Activated CD4-positive, alpha-beta T cell treated with anti-CD3 and anti-CD28 coated beads for 36 hours (primary cell): ENCODE measurements around the gene SLC5A2. TPM values are rescaled to one million over a fixed set of nuclear protein-coding genes. Genes with fewer than 3 reads are reported as not detected.

Experiments used
- ATAC-seq: fragments of 200-7000 bp; cut with Tn5 transposase; one replicate; pipeline ENCODE4 v1.10.0; 2021; ENCODE audit warnings: mild to moderate bottlenecking, moderate library complexity
- CTCF ChIA-PET: fragments of 350-600 bp; sonication (Branson Sonifier 250); formaldehyde crosslinking; loops from one replicate; lab custom pipeline; 2021; ENCODE audit warnings: antibody characterized with exemption; lab: Charles Lee
- POLR2A ChIA-PET: fragments of 350-600 bp; sonication (Branson Sonifier 250); formaldehyde crosslinking; loops from one replicate; lab custom pipeline; 2021; ENCODE audit warnings: antibody characterized with exemption, inconsistent platforms; lab: Charles Lee
- DNase-seq: peaks from one replicate; pipeline ENCODE4 v3.0.0-alpha.2; 2020
- H3K27ac Mint-ChIP-seq: one replicate; pipeline ENCODE4 v1.8.0; 2021; ENCODE audit warnings: mixed read lengths
- H3K27me3 Mint-ChIP-seq: one replicate; pipeline ENCODE4 v1.8.0; 2021; ENCODE audit warnings: mixed read lengths
- H3K36me3 Mint-ChIP-seq: one replicate; pipeline ENCODE4 v1.8.0; 2021; ENCODE audit warnings: low read depth, mixed read lengths
- H3K4me1 Mint-ChIP-seq: one replicate; pipeline ENCODE4 v1.8.0; 2021; ENCODE audit warnings: mixed read lengths
- H3K4me3 Mint-ChIP-seq: one replicate; pipeline ENCODE4 v1.8.0; 2021; ENCODE audit warnings: mild to moderate bottlenecking, moderate library complexity, mixed read lengths
- H3K9me3 Mint-ChIP-seq: one replicate; pipeline ENCODE4 v1.8.0; 2021; ENCODE audit warnings: low read depth, mixed read lengths
- intact Hi-C, 2 experiments: fragments of 100-400 bp; cut with DNase I in 1 of 2; cut with micrococcal nuclease in 1 of 2; formaldehyde crosslinking; loops; one replicate each; pipeline versions ENCODE4 v1.14.2 to v1.15.1; 2022 to 2024; cut with DNase I, micrococcal nuclease
- total RNA-seq, 2 experiments: library from RNA; stranded (reverse); gene quantifications; one replicate each; pipeline ENCODE4 v1.2.3, GENCODE V29; 2021

Gene SLC5A2
- total RNA-seq, 2 experiments from 2014 or later: 0.11 TPM

- Mint-ChIP-seq H3K27ac (no peak overlapping the region), H3K27me3 (no peaks in the 10 kb centered on the region), H3K36me3 (peaks cover 11% of the 10 kb centered on the region), H3K4me1 (peaks cover 32% of the 10 kb centered on the region), H3K4me3 (no peak overlapping the region), H3K9me3 (no peaks in the 10 kb centered on the region)
- ChIA-PET CTCF (interaction anchor here (0.6 to 1.4 kb wide), 4 partner anchors 9 to 299 kb away, joined by 3 to 5 read pairs (median 4); no protein-coding TSS in a partner anchor), POLR2A (no interaction called here)
- intact Hi-C loops: no loop called here
- DNase-seq (peak; percentile 47), ATAC-seq (peak; percentile 62)
Measured at GRCh38 chr16:31451681-31452351, 31.1 kb upstream of the SLC5A2 start.

GRCh38 chr16:31452631-31453106 is 30.3 kb upstream of the SLC5A2 start:
- intact Hi-C loops: no loop called here
- Mint-ChIP-seq H3K9me3 (no peaks in the 10 kb centered on the region), H3K4me3 (no peak overlapping the region), H3K27ac (no peak overlapping the region), H3K4me1 (peaks cover 38% of the 10 kb centered on the region), H3K36me3 (peaks cover 17% of the 10 kb centered on the region), H3K27me3 (no peaks in the 10 kb centered on the region)
- ATAC-seq: no peak
- POLR2A ChIA-PET: no interaction called here
- DNase-seq: no peak
- CTCF ChIA-PET: interaction anchor here (0.7 kb wide), 1 partner anchor 24 kb away, joined by 3 read pairs; no protein-coding TSS in a partner anchor

- Mint-ChIP-seq H3K27me3 (no peaks in the 10 kb centered on the region), H3K4me1 (peaks cover 44% of the 10 kb centered on the region), H3K27ac (peak overlapping the region; percentile 48), H3K4me3 (no peak overlapping the region), H3K36me3 (peaks cover 24% of the 10 kb centered on the region), H3K9me3 (no peaks in the 10 kb centered on the region)
- DNase-seq (no peak), ATAC-seq (no peak)
- CTCF ChIA-PET: interaction anchor here (0.7 to 6.2 kb wide), 2 partner anchors 10 to 23 kb away, joined by 3 to 35 read pairs; partner anchors contain the start of gene ZNF843
- POLR2A ChIA-PET: no interaction called here
- intact Hi-C loops: no loop called here
Measured at GRCh38 chr16:31453255-31454204, 29.4 kb upstream of the SLC5A2 start.

GRCh38 chr16:31455601-31456314 is 27.2 kb upstream of the SLC5A2 start:
- peaks cover 52% of the 10 kb centered on the region for H3K4me1 Mint-ChIP-seq
- H3K4me3 Mint-ChIP-seq: peak overlapping the region; percentile 52
- intact Hi-C loops: loop anchor here in 1 of 2 experiments (5.0 kb wide), 2 partner anchors 52 to 242 kb away; partner anchors contain the start of gene RUSF1
- peak overlapping the region; percentile 58 for H3K27ac Mint-ChIP-seq
- ChIA-PET POLR2A (interaction anchor here (0.5 to 1.0 kb wide), 3 partner anchors 11 to 495 kb away, joined by 3 to 10 read pairs (median 4); partner anchors contain the start of gene PYCARD), CTCF (interaction anchor here (0.5 to 6.2 kb wide), 7 partner anchors 12 to 313 kb away, joined by 3 to 35 read pairs (median 3); partner anchors contain the start of gene ZNF843)
- DNase-seq: peak; percentile 50
- ATAC-seq: no peak
- no peaks in the 10 kb centered on the region for H3K27me3 Mint-ChIP-seq
- peaks cover 27% of the 10 kb centered on the region for H3K36me3 Mint-ChIP-seq
- H3K9me3 Mint-ChIP-seq: no peaks in the 10 kb centered on the region

GRCh38 chr16:31456988-31457360 is 25.9 kb upstream of the SLC5A2 start:
- intact Hi-C loops: loop anchor here in 1 of 2 experiments (5.0 kb wide), 2 partner anchors 50 to 240 kb away; partner anchors contain the start of gene RUSF1

GRCh38 chr16:31458073-31458843 is 24.7 kb upstream of the SLC5A2 start:
- ChIA-PET CTCF (interaction anchor here (0.6 to 6.2 kb wide), 11 partner anchors 10 to 435 kb away, joined by 3 to 35 read pairs (median 5); partner anchors contain the start of genes PYDC1, ZNF267 and ZNF843), POLR2A (interaction anchor here (0.6 to 2.3 kb wide), 6 partner anchors 19 to 419 kb away, joined by 3 to 11 read pairs (median 5); partner anchors contain the start of gene FUS)
- H3K4me3 Mint-ChIP-seq: peak overlapping the region; percentile 85
- DNase-seq (peak; percentile 69), ATAC-seq (no peak)
- intact Hi-C loops: loop anchor here (1.0 to 5.0 kb wide), 5 partner anchors 49 to 807 kb away; partner anchors contain the start of genes BCKDK (in 1 of the 2), PRR14 (in 1 of the 2) and RUSF1 (in 1 of the 2)
- no peaks in the 10 kb centered on the region for H3K27me3 Mint-ChIP-seq
- peak overlapping the region; percentile 94 for H3K27ac Mint-ChIP-seq
- peaks cover 50% of the 10 kb centered on the region for H3K4me1 Mint-ChIP-seq
- H3K36me3 Mint-ChIP-seq: peaks cover 27% of the 10 kb centered on the region
- no peaks in the 10 kb centered on the region for H3K9me3 Mint-ChIP-seq

More at GRCh38 chr16:31456988-31457360, 25.9 kb upstream of the SLC5A2 start:
- H3K4me1 Mint-ChIP-seq: peaks cover 52% of the 10 kb centered on the region
- CTCF ChIA-PET: interaction anchor here (1.2 to 6.2 kb wide), 3 partner anchors 13 to 412 kb away, joined by 3 to 35 read pairs (median 5); partner anchors contain the start of gene ZNF843
- DNase-seq (no peak), ATAC-seq (no peak)
- POLR2A ChIA-PET: interaction anchor here (0.6 kb wide), 1 partner anchor 258 kb away, joined by 3 read pairs; no protein-coding TSS in a partner anchor
- peak overlapping the region; percentile 85 for H3K4me3 Mint-ChIP-seq
- no peaks in the 10 kb centered on the region for H3K27me3 Mint-ChIP-seq
- no peak overlapping the region for H3K27ac Mint-ChIP-seq
- H3K9me3 Mint-ChIP-seq: no peaks in the 10 kb centered on the region
- peaks cover 25% of the 10 kb centered on the region for H3K36me3 Mint-ChIP-seq

- Mint-ChIP-seq H3K27me3 (no peaks in the 10 kb centered on the region), H3K36me3 (peaks cover 27% of the 10 kb centered on the region), H3K9me3 (no peaks in the 10 kb centered on the region), H3K4me1 (peaks cover 42% of the 10 kb centered on the region), H3K27ac (peak within 1 kb of the TSS; percentile 94), H3K4me3 (peak within 1 kb of the TSS; percentile 85)
- CTCF ChIA-PET: interaction anchor here (0.6 to 6.2 kb wide), 11 partner anchors 10 to 436 kb away, joined by 3 to 35 read pairs (median 5); partner anchors contain the start of genes PYDC1, ZNF267 and ZNF843
- ATAC-seq (peak; percentile 81), DNase-seq (peak; percentile 98)
- POLR2A ChIA-PET: interaction anchor here (0.5 to 2.3 kb wide), 7 partner anchors 14 to 419 kb away, joined by 3 to 11 read pairs (median 4); partner anchors contain the start of gene FUS
- intact Hi-C loops: loop anchor here (1.0 to 5.0 kb wide), 25 partner anchors 16 to 808 kb away; partner anchors contain the start of genes RUSF1 (in 2 of the 2), SETD1A (in 2 of the 2), ZNF646 (in 2 of the 2) and ZNF668 (in 2 of the 2)
Measured at GRCh38 chr16:31458844-31459686, 23.9 kb upstream of the SLC5A2 start, which contains the start of gene ARMC5. TSS of gene ARMC5 (plus strand) at chr16:31459501. CDS start at chr16:31459525, 24 bp downstream.

- H3K4me1 Mint-ChIP-seq: peaks cover 39% of the 10 kb centered on the region
- peaks cover 30% of the 10 kb centered on the region for H3K36me3 Mint-ChIP-seq
- DNase-seq: peak; percentile 100
- ChIA-PET CTCF (interaction anchor here (0.5 to 6.2 kb wide), 32 partner anchors 8 to 474 kb away, joined by 3 to 35 read pairs (median 4); partner anchors contain the start of genes PYCARD, PYDC1, RUSF1 and ZNF843), POLR2A (interaction anchor here (0.5 to 2.3 kb wide), 11 partner anchors 10 to 418 kb away, joined by 3 to 11 read pairs (median 4); partner anchors contain the start of gene FUS)
- peak overlapping the region; percentile 85 for H3K4me3 Mint-ChIP-seq
- ATAC-seq: peak; percentile 83
- no peaks in the 10 kb centered on the region for H3K9me3 Mint-ChIP-seq
- peak overlapping the region; percentile 94 for H3K27ac Mint-ChIP-seq
- no peaks in the 10 kb centered on the region for H3K27me3 Mint-ChIP-seq
- intact Hi-C loops: loop anchor here (1.0 to 5.0 kb wide), 24 partner anchors 17 to 809 kb away; partner anchors contain the start of genes RUSF1 (in 2 of the 2), SETD1A (in 2 of the 2), ZNF646 (in 2 of the 2) and ZNF668 (in 2 of the 2)
Measured at GRCh38 chr16:31459687-31460581, 23.0 kb upstream of the SLC5A2 start.
